Heart left ventricle (tissue), 13 donors: ENCODE results near the gene COX7A2.

Experiments
- CTCF ChIP-seq, 12 donors: fragments of 200-600 bp; sonication (generic) in 4 of 12; IDR thresholded peaks; one replicate each; pipeline versions ENCODE4 v1.5.0 to v1.8.0; 2018 to 2022; ENCODE audit warnings: antibody characterized with exemption in 12 of 12, mild to moderate bottlenecking in 5 of 12
- POLR2A ChIP-seq, 2 donors: fragments of 450-650 bp; IDR thresholded peaks; one replicate each; pipeline ENCODE4 v1.6.1; 2017; ENCODE audit warnings: antibody characterized with exemption in 2 of 2, mild to moderate bottlenecking in 2 of 2, moderate library complexity in 2 of 2
- donor health status: ischemic (EF 13 %, LVEDD 7.1; RV severe dilation, severe dysfunction).
- donor health status: DM: no; HTN: yes; CAD: no.
- donor health status: DM: no; HTN: no; CAD: no.
- donor health status: ischemic (EF 25% LVEDD 6.9; RV normal size, moderate dysfunction).
- donor health status: ischemic (EF 25% LVEDD 5.7; RV mildly dilated, moderate dysfunction).
- donor health status: ischemic (EF 35%, LVEDD 5.7; RV mildly dilated, moderate dysfunction).
- donor health status: nonischemic (EF 11% LVEDD 7.7; RV severe dilation, severe dysfunction).
- donor health status: DM: yes; HTN: yes; CAD: no.
- donor health status: PGD.
- donor health status: ischemic (EF 29% LVEDD 5.4; RV normal size, mild dysfunction).
- donor health status: nonischemic (EF 23%, LVEDD 6.1; RV moderate dilation, normal function).

DNA sequence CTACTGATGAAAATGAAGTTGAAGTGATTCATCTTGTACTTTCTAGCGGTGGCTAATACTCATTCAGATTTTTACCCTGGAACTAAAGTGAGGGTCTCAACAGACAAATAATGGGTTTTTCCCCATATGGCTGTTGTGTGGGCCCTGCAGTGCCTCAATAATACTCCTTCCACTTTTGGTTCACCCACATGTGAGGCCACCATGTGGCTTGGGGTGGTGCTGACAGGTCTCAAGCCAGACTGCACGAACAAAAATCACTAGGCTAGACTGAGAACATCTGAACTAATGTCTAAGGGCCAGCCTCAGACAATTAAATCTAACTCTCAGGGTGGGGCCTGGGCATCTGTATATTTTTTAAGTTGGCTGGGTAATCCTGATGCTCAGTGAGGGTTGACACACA, 29.9 kb downstream of the COX7A2 start:
- no peak for TF ChIP-seq CTCF (IDR thresholded peaks at IDR 0.05)
- TF ChIP-seq POLR2A (IDR thresholded peaks at IDR 0.05) = no peak
